Nephron (organoid): ENCODE results near the gene TBC1D23.
A peak's percentile ranks its signal among the peaks of the same experiment; 100 is the strongest.
"Not testable (repeated sequence)": the region's sequence is repeated elsewhere in the genome, so short reads cannot be mapped to it uniquely, and the experiment has no call there.

Source experiments
- H3K27ac Mint-ChIP-seq, 3 experiments: 2 replicates each; pipeline ENCODE4 v1.8.0; 2020; ENCODE audit warnings: mixed read lengths in 3 of 3, mild to moderate bottlenecking in 2 of 3, moderate library complexity in 1 of 3
- H3K27me3 Mint-ChIP-seq: 2 replicates; pipeline ENCODE4 v1.8.0; 2021; ENCODE audit warnings: low read depth, mild to moderate bottlenecking, moderate library complexity, mixed read lengths
- H3K36me3 Mint-ChIP-seq: 2 replicates; pipeline ENCODE4 v1.8.0; 2020; ENCODE audit warnings: low read depth, mixed read lengths
- H3K4me1 Mint-ChIP-seq: 2 replicates; pipeline ENCODE4 v1.8.0; 2020; ENCODE audit warnings: mixed read lengths
- H3K4me3 Mint-ChIP-seq, 3 experiments: 2 replicates each; pipeline ENCODE4 v1.8.0; 2020; ENCODE audit warnings: mild to moderate bottlenecking in 3 of 3, mixed read lengths in 3 of 3, moderate library complexity in 2 of 3
- H3K9me3 Mint-ChIP-seq: 2 replicates; pipeline ENCODE4 v1.8.0; 2020; ENCODE audit warnings: mixed read lengths
- TF ChIP-seq, protein P1 (sequence below), 3 experiments: fragments of 200-600 bp; sonication (generic); IDR thresholded peaks; one replicate each; pipeline ENCODE4 v1.5.0; 2021; ENCODE audit warnings: antibody characterized with exemption in 3 of 3; ENCODE audit not compliant: unreplicated experiment in 3 of 3

TBC1D23 gene

DNA sequence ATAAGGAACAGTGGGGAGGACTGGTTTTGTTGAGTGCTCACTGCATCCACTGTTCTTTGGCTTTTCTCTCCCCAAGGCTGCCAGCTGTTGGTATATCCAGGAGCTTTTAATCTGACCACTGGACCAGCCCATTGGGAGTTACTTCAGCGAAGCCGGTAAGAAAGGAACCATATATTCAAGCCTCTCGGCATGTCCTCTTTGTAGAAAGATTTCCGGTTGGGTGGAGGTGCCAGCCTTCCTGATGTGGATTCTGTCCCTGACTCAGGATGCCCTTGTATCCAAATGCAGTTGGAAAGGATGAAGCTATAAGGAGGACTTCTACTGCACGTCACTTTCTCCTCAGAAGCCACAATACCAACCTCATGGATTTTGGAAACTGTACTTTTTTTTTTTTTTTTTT, 87.9 kb downstream of the TBC1D23 start:
- Mint-ChIP-seq H3K4me1 (no peaks in the 10 kb centered on the region), H3K9me3 (peaks cover 9% of the 10 kb centered on the region), H3K4me3 (no peak overlapping the region), H3K27me3 (no peaks in the 10 kb centered on the region), H3K36me3 (peaks cover 70% of the 10 kb centered on the region), H3K27ac (no peak overlapping the region)
- TF ChIP-seq, protein P1, sequence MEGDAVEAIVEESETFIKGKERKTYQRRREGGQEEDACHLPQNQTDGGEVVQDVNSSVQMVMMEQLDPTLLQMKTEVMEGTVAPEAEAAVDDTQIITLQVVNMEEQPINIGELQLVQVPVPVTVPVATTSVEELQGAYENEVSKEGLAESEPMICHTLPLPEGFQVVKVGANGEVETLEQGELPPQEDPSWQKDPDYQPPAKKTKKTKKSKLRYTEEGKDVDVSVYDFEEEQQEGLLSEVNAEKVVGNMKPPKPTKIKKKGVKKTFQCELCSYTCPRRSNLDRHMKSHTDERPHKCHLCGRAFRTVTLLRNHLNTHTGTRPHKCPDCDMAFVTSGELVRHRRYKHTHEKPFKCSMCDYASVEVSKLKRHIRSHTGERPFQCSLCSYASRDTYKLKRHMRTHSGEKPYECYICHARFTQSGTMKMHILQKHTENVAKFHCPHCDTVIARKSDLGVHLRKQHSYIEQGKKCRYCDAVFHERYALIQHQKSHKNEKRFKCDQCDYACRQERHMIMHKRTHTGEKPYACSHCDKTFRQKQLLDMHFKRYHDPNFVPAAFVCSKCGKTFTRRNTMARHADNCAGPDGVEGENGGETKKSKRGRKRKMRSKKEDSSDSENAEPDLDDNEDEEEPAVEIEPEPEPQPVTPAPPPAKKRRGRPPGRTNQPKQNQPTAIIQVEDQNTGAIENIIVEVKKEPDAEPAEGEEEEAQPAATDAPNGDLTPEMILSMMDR (IDR thresholded peaks at IDR 0.05; ENCODE audit: unreplicated experiment in 3 of 3): no peak

DNA sequence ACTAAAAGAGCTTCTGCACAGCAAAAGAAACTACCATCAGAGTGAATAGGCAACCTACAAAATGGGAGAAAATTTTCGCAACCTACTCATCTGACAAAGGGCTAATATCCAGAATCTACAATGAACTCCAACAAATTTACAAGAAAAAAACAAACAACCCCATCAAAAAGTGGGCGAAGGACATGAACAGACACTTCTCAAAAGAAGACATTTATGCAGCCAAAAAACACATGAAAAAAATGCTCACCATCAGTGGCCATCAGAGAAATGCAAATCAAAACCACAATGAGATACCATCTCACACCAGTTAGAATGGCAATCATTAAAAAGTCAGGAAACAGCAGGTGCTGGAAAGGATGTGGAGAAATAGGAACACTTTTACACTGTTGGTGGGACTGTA, 91.0 kb downstream of the TBC1D23 start:
- H3K4me1 Mint-ChIP-seq, H3K27ac Mint-ChIP-seq, H3K27me3 Mint-ChIP-seq, H3K9me3 Mint-ChIP-seq, H3K4me3 Mint-ChIP-seq: not testable (repeated sequence)
- peaks cover 56% of the 10 kb centered on the region for H3K36me3 Mint-ChIP-seq

DNA sequence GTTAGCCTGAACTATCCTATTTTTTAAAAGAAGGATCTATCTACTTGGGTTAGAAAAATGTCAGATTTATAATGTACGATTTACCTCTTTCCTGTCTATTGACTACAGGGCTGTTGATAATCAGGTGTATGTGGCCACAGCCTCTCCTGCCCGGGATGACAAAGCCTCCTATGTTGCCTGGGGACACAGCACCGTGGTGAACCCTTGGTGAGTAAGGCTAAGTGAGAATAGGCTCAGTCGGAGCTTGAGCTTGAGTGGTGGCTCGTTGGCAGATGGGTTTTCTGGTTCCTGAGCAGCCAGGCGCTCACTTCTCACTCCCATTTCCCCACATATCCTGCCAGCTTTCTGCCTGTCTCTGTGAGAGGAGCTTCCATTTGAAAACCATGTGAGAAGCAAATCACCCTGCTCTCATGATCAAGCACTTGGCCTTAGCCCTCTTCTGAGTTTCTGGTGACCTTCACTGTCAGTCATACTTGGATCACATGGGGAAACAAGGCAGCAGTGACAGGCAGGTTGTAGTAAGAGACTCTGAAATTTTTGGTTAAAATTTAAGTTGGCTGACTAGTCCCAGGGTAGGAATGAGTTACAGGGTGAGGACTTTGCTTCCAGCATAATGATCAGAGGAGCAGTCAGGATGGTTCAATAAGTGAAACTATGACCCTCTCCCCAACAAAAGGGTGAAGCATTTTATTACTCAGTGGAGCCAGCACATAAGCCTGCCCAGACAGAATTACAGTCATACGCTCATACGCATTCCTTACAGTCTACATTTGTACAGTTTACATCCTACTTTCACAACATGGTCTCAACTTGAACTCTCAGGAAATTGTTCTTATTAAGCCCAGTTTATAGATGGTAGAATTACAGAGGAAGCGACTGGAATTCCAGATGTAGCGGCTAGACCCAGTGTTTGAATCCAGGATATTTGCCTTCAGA, 91.8 kb downstream of the TBC1D23 start:
- Mint-ChIP-seq H3K4me1 (no peaks in the 10 kb centered on the region), H3K4me3 (no peak overlapping the region), H3K36me3 (peaks cover 55% of the 10 kb centered on the region), H3K9me3 (peaks cover 9% of the 10 kb centered on the region), H3K27ac (peak overlapping the region in 1 of 3 experiments; percentile 94), H3K27me3 (no peaks in the 10 kb centered on the region)
- TF ChIP-seq, protein P1 (IDR thresholded peaks at IDR 0.05; ENCODE audit: unreplicated experiment in 3 of 3): no peak

DNA sequence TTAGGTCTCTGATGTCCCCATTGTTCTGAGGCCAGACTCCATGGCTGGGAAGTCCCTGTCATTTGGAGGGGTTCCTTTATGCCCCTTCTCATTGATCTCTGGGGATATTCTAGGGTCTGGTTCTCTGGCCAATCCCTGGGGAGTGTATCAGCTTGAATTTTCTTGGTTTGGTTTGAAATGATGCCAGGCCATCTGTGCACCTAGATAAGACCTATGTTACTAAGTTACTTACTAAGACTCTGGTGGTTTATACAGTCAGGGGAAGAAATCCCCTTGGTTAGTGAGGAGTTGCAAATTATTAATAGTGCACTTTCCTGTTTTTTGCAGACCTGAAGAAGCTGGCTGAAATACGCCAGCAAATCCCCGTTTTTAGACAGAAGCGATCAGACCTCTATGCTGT, 94.1 kb downstream of the TBC1D23 start:
- Mint-ChIP-seq H3K4me3 (no peak overlapping the region), H3K36me3 (peaks cover 59% of the 10 kb centered on the region), H3K9me3 (peaks cover 9% of the 10 kb centered on the region), H3K27ac (peak overlapping the region; percentile 29 to 88 (median 83)), H3K27me3 (no peaks in the 10 kb centered on the region), H3K4me1 (no peaks in the 10 kb centered on the region)
- TF ChIP-seq, protein P1 (IDR thresholded peaks at IDR 0.05; ENCODE audit: unreplicated experiment in 3 of 3): no peak

DNA sequence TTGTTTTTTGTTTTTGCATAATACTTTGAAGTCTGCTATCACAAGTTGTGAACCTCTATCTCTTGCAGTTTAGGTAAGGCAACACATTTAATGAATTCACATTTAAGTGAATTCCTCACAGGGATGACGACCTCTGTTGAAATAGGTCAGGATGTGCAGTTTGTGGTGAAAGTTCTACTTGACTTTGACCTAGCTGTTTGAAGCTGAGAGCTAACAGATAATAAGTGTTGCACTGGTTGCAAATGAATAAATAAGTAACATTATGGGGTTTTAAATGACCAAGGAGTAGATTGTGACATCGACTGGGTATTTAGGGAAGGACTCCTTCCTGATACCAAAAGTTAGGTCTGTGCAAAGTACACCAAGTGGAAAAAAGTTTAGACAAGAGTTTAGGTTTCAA, 97.6 kb downstream of the TBC1D23 start:
- peaks cover 2% of the 10 kb centered on the region for H3K9me3 Mint-ChIP-seq
- H3K4me1 Mint-ChIP-seq: no peaks in the 10 kb centered on the region
- H3K4me3 Mint-ChIP-seq: no peak overlapping the region
- no peaks in the 10 kb centered on the region for H3K27me3 Mint-ChIP-seq
- TF ChIP-seq, protein P1 (IDR thresholded peaks at IDR 0.05; ENCODE audit: unreplicated experiment in 3 of 3): no peak
- H3K36me3 Mint-ChIP-seq: peaks cover 65% of the 10 kb centered on the region
- H3K27ac Mint-ChIP-seq: peak overlapping the region; percentile 6 to 93 (median 24)

DNA sequence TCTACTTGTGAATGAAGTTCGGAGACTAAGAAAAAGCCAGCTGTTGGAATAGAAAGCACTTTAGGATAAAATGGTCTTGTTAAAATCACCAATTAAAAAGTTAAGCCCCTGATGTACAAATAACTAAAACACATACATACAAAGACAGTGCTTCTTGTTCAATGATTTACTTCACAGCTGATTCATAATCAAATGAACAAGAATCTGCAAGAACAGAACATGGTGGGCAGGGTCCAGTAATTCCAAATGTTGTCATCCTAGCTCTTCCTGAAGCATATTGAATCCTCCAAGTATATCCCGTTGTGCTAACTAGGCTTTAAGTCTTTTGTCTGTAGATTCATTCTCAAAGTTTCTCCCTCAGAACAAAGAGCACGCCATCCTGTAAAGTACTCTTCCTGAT, 98.2 kb downstream of the TBC1D23 start:
- Mint-ChIP-seq H3K27ac (peak overlapping the region; percentile 6 to 93 (median 24)), H3K4me3 (no peak overlapping the region), H3K36me3 (peaks cover 70% of the 10 kb centered on the region), H3K27me3 (no peaks in the 10 kb centered on the region), H3K9me3 (peaks cover 4% of the 10 kb centered on the region), H3K4me1 (no peaks in the 10 kb centered on the region)
- TF ChIP-seq, protein P1 (IDR thresholded peaks at IDR 0.05; ENCODE audit: unreplicated experiment in 3 of 3): no peak
